Upper lobe of left lung (tissue), 4 donors: ENCODE results near the gene MCTP1.

ENCODE experiments used
- POLR2A ChIP-seq, 4 donors: fragments of 450-650 bp; IDR thresholded peaks; one replicate each; pipeline ENCODE4 v1.5.1; 2016 to 2017; ENCODE audit warnings: antibody characterized with exemption in 4 of 4, mild to moderate bottlenecking in 2 of 4
- TF ChIP-seq, protein P1 (sequence below), 6 experiments: fragments of 450-650 bp in 4 of 6; fragments of 200-600 bp in 2 of 6; sonication (generic) in 2 of 6; IDR thresholded peaks; one replicate each; pipeline ENCODE4 v1.5.1; 2016 to 2019; ENCODE audit warnings: antibody characterized with exemption in 6 of 6

DNA sequence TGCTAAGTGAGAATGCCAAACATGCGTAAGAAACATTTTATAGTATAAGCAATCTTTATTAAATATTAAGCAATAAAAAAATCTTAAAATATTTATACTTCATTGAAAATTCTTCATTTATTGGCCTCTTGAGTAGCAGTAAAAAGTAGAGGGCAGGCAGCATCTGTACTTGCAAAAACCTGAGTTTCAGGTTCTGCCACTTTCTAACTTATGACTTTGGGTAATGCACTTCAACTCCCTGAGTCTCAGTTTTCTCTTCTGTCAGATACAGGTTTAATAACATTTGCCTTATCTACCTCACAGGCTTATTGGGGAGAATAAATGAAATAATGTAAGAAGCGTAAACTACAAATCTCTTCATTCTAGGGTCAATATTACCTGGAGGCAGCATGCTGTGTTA, 19.8 kb upstream of the MCTP1 start:
- TF ChIP-seq, protein P1, sequence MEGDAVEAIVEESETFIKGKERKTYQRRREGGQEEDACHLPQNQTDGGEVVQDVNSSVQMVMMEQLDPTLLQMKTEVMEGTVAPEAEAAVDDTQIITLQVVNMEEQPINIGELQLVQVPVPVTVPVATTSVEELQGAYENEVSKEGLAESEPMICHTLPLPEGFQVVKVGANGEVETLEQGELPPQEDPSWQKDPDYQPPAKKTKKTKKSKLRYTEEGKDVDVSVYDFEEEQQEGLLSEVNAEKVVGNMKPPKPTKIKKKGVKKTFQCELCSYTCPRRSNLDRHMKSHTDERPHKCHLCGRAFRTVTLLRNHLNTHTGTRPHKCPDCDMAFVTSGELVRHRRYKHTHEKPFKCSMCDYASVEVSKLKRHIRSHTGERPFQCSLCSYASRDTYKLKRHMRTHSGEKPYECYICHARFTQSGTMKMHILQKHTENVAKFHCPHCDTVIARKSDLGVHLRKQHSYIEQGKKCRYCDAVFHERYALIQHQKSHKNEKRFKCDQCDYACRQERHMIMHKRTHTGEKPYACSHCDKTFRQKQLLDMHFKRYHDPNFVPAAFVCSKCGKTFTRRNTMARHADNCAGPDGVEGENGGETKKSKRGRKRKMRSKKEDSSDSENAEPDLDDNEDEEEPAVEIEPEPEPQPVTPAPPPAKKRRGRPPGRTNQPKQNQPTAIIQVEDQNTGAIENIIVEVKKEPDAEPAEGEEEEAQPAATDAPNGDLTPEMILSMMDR (IDR thresholded peaks at IDR 0.05), result no peak
- TF ChIP-seq POLR2A (IDR thresholded peaks at IDR 0.05), result no peak
